Occipital lobe (tissue), 2 donors: ENCODE results near the gene BCL6. TPM values are rescaled to one million over a fixed set of nuclear protein-coding genes. Genes with fewer than 3 reads are reported as not detected.
"Not testable (repeated sequence)": the region's sequence is repeated elsewhere in the genome, so short reads cannot be mapped to it uniquely, and the experiment has no call there.

Source experiments
- DNase-seq: peaks from one replicate; lab custom pipeline; 2025; lab: John Stamatoyannopoulos, UW
- total RNA-seq: library from RNA; depleted of rRNA; stranded (reverse); fragments of >200 nt; gene quantifications from one replicate; pipeline ENCODE4 v1.2.3, GENCODE V29; 2014

BCL6 gene
- total RNA-seq, 1 donor from 2014 or later, result 7.5 TPM

DNA sequence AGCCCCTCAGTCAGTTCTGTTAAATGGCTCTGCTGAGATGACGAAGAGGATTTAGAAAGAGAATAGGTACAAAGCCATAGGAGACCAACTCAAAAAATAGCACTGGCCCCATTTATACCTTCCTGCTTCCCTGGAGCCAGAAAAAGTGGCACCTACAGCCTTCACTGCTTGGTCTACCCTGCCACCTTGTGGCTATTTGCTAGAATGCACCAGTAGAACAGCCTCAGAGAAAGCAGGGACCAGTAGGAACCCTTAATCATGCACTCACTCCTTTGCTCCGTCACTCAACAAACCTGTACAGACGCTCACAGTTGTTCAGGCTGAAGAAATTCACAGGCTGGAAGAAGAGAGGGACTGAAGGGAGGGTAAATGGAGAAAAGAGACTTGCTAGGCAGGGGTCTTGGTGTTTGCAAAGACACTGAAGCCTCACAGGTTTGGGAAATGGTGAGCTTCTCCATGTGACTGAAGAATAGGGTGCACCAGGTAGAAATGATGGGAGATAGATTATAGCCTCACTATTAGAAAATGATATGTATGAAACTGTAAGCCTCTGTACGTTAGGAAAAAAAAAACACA lies 30.8 kb downstream of the BCL6 start:
- peak; percentile 59 for DNase-seq

DNA sequence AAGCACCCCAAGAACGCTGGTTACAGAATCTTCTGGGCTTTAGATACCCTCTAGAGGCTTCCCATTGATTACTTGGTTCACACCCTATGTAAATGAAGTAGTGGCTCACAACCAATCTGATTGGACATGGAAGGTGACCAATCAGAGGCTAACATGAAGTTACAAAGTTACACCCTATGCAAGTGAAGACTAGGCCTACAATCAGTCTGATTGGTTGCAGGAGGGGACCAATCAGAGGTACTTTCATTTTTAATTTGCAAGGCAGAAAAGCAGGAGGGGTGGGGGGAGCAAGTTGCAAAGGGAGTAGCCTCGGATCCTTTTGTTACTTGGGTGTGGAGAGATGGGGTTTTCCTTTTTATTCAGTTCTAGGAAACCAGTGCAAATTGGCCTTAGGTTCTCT lies 31.8 kb downstream of the BCL6 start:
- DNase-seq, result no peak

DNA sequence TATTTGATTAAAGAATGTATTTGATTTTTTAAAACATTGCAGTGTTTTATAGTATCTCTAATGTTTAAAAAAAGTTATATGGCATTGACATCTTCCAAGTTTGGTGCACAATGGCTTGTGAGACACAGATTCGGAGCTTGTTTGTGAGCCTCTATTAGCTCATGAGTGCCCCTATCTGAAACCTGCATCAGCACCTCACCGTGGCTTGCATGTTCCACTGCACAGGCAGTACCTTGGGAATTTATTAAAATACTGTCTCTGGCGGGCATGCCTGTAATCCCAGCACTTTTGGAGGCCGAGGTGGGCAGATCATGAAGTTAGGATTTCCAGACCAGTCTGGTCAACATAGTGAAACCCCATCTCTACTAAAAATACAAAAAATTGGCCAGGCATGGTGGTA lies 36.1 kb downstream of the BCL6 start:
- DNase-seq, result no peak

DNA sequence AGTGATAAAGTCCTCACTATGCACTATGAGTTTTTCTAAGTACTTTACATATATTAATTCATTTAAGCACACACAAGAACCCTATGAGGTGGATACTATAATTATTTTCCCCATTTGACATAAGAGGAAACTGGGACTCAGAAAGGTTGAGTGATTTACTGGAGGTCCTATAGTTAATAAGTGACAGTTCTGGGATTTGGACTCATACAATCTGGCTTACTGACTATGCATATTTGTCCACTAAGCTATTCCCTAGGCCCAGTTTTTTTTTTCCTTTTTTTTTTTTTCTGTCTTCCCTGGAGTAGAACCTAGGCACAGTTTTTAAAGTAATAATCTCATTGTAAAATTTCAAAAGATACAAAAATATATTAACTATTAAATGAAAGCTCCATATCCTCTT lies 36.6 kb downstream of the BCL6 start:
- DNase-seq, result no peak

DNA sequence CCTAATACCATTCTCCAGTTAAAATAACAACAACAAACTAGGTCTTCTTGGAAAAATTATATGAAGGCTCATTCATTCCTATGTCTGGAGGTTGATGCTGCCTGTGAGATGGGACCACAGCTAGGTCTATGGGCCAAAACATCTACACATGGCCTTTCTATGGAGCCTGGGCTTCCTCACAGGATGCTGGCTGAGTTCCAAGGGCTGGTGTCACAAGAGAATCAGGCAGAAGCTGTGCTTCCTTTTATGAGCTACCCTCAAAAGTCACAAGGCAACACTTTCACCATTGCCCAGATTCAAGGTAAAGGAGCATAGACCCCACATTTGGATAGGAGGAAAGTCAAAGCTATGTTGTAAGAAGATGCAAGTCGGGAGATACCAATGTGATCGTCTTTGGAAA lies 38.3 kb downstream of the BCL6 start:
- no peak for DNase-seq

DNA sequence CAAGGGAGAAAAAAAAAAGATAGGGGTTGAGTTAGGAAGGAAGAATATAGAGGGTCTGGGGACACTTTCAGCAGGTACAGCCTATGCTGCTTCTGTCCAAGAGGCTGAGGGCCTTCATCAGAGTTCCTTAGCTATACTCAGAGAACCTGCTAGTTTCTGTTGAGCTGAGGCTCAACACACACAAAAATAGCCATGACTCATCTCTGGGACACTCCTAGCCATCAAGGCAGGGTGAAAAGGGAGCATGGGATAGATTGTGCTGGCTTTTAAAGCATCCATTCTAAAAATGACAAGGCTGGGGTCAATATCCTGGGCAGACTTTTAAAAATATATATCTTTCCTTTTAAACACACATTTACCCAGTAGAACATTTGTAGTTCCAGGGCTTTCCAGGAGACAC lies 40.1 kb downstream of the BCL6 start:
- no peak for DNase-seq

DNA sequence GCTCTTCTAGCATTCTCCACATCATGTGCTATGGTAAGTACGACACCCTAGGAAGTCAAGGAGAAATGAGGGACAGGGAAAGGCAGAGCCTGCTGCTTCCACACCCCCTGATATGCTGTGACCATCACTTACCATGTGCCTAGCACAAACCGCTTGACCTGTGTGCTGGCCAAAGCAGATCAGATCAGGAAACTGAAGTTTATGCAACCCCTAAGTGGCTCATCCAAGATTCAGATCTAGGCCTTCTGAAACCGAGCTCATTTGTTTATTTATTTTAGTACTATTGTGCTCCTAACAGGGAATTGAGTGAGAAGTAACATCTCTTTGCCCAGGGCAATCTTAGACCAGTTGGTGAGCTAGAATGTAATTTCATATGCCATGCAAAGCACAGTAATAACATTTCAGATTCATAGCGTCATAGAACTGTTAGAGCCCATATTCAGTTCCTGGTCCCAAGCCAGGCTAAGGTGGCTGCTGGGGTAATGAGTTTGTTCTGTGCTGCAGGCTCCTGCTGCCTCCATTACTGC lies 42.7 kb downstream of the BCL6 start, which contains the start of gene RTP2:
Gene RTP2, minus strand, starts transcription at position 51 of the 527 bp plus-strand sequence. CDS start 429 bp downstream, outside the sequence.
- DNase-seq, result no peak

DNA sequence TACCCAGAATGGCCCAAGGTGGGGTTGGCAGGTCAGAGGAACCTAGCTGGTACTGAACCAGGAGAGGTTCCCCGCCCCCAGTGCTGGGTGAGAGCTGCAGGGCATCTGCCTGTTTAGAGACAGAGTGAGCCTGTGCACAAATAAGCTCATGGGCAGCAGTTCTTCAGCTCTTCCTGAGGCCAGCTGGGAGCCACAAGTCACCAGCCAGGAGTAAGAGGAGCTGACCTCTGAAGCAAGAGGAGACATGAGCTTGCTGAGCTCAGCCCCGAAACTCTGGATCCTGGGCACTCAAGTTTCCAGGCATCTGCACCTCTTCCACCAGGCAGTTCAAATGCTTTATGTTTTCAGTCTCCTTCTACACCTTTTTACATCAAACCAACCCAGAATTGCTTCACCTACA lies 45.0 kb downstream of the BCL6 start:
- no peak for DNase-seq

DNA sequence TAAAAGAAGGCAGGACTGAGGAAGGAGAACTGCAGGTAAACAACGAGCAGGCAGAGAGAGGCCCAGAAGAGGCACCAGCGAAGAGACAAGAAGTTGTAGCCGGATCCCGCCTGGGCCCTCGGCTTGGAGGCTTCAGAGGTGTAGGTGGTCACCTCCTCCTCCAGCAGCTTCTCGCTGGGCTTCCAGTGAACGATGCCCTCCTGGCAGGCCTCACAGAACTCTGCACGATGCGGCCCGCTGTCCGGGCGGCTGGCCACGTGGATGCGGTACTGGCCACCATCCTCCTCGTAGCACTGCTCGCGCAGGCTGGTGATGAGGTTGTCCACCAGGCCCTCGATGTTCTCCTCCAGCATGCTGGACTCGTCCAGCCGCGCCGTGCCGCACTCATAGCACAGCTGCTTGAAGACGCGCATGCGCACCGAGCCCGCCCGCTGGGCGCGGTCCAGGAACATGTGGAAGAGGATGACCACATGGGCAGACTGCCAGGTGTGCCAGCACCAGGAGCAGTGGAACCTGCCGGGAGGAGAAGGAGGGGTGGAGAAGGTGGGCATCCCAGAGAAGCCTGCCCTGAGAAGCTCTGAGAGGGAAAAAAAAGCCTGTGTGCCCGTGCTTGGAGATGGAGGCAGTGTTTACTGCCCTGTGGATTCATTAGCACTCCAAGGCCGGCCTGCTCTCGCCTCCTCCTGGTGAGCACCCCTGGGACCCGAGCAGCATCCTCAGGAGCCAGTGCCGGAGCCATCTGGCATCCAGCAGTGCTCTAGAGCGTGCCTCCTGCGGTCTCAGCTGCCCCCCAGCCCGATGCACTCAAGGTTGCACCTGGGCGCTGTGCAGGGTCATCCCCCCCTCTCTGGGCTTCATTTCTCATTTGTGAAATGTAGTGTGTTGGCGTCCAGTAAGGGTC lies 46.5 kb downstream of the BCL6 start:
- DNase-seq, result no peak

DNA sequence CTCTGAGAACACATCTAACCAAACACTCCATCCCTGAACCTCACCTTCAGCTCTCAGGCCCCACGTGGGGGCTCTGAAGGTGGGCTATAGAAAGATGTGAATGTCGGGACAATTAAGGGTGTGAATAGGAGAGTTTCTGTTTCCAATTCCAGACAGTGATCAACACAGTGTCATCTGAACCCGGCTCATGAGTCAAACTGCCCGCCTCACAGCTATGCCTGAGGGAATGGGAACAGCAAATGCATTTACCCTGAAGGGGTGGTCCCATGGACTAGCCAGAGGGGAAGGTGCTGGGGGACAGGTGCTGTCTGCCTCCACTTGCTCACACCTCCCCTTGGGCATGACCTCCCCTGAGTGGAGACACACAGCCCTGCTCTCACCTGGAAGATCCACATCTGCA lies 49.2 kb downstream of the BCL6 start:
- DNase-seq, result no peak

DNA sequence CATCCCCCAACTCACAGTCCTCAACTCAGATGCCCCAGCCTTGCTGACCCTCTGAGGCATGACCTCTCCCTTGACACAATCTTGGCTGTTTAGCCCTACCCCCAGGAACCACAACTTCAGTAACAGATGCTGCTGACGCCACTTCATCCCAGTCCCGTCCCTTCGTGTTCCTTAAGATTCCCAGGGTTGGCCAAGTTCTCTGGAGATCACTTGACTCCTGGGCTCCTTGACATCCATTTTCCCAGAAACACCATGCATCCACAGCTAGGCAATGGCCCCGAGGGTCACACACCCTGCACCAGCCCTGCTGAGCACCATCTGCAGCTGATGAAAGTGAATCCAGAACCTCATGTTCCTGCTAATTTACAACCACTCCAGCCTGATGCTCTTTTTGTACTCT lies 49.8 kb downstream of the BCL6 start:
- no peak for DNase-seq

DNA sequence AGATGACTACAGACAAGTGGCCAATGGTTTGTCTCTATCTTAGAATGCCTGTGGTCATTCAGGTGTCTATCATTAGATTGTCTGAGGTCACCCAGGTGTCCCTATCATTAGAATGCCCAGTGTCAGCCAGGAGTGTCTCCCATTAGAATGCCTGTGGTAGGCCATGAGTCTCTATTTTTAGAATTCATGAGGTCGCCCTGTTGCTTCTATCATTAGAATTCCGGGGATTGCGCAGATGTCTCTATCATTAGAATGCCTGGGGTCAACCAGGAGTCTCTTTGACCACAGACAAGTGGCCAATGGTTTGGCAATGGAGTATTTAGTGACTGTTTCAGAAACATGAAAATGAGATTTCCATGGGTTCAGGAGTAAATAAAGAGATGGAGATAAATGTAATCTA lies 50.5 kb downstream of the BCL6 start:
- no peak for DNase-seq

DNA sequence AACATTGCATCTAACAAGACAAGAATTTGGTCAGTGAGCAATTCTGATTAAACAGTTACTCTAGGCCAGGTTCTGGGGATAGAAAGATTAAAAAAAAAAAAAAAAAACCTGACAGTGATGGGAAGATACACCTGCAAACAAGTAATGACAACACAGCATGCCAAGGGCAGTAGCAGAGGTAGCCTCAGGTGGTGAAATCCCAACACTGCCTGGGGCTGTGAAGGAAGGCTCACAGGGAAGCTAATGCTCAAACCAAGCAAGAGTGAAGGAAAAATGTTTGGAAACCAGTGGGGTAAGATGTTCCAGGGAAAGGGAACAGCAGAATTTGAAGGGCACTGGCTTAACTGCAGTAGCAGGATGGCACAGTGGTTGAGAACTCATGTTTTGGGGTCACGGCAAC lies 51.8 kb downstream of the BCL6 start:
- no peak for DNase-seq

DNA sequence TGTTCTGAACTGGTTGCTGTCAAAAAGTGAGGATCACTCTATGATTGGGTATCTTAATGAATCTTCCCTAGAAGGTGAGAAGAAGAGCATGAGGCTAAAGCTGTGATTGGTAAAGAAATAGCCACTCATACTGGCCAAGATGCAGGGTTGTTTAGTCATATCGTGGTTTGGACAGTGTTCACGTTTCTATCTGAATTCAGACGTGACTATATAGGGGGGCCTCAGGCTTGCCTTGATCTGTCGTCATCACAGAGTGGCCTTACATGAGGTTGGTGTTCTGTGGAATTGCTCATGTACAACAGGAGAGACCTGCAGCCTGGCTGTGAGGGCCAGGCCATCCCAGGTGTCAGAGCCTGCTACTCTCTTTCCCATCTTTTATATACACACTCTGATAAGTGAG lies 55.3 kb downstream of the BCL6 start:
- DNase-seq, result no peak

DNA sequence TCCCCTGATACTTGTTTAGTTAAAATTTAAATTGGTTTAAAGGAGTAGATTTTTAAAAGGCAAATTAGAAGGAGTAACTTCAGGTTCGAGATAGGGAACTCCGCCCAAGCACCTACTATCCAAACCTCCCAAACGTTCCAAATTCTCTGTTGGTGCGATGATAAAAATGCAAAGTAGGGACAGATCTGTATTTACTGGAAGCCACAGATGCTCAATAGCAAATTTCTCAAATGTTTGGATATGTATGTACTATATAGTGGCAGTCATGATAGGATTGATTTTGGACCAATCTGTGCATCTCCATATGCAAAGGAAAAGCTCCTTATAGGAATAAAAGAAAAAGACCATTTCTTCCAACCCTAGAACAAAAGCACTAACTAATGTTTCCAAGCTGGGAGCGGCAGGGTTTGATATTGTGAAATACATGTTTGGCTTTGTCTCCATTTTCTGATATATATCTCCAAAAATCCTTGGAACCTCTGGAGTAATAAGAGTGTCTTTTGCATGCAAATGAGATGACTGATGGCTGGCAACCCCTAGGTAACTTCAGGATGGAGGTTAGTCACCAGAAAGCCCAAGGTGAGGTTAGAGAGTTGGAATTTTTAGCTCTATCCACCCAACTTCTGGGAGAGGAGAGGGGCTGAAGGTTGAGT lies 58.5 kb downstream of the BCL6 start:
- no peak for DNase-seq

DNA sequence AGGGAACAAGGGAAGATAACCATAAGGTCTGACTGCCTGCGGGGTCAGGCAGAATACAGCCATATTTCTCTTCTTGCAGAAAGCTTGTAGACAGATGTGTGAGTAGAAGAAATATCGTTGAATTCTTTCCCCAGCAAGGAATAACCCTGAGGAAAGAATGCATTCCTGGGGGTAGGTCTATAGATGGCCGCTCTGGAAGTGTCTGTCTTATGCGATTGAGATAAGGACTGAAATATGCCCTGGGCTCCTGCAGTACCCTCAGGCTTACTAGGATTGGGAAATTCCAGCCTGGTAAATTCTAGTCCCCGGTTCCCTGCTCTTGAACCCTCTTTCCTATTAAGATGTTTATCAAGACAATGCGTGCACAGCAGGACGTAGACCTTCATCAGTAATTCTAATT lies 59.3 kb downstream of the BCL6 start:
- DNase-seq, result no peak

DNA sequence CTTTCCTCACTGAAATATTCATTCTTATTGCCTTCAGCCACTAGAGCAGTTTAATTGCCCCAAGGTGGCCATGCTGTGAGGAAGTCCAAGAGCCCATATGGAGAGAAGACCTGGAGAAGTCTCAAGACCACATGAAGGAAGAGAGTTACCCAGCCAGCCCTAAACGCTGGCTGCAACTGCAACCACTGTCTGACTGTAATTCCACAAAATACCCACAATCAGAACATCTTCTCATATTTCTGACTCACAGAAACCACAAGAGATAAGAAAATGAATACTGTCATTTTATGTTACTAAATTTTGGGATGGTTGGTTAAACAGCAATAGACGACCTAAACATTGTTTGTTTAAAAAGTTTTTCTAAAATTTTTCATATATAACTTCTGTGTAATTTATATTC lies 60.4 kb downstream of the BCL6 start:
- no peak for DNase-seq

DNA sequence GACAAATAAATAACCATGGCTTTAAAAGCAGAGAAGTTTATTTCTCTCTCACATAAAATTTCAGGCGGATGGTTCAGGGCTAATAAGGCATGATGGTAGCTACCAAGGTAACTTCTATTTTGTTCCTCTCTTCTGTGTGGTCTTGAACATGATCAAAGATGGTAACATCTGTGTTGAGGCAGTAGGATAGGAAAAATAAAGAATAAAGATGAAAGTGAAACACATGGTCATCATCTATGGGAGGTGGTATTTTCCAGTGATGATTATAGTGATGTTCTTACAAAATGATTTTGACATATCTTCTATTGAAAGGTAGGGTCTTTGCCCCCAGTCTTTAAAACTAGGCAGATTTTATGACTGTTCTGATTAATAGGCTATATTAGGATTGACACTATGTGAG lies 60.8 kb downstream of the BCL6 start:
- DNase-seq, result no peak

DNA sequence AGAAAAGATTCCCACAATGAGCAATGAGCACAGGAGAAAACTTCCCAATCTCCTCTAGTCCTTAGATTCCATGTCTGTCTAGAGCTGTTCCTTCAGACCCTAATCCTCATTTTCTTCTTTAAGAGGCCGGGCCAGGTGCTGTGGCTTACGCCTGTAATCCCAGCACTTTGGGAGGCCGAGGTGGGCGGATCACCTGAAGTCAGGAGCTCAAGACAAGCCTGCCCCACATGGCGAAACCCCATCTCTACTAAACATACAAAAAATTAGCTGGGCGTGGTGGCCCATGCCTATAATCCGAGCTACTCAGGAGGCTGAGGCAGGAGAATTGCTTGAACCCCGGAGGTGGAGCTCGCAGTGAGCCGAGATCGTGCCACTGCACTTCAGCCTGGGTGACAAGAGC lies 63.5 kb downstream of the BCL6 start:
- DNase-seq, result not testable (repeated sequence)

DNA sequence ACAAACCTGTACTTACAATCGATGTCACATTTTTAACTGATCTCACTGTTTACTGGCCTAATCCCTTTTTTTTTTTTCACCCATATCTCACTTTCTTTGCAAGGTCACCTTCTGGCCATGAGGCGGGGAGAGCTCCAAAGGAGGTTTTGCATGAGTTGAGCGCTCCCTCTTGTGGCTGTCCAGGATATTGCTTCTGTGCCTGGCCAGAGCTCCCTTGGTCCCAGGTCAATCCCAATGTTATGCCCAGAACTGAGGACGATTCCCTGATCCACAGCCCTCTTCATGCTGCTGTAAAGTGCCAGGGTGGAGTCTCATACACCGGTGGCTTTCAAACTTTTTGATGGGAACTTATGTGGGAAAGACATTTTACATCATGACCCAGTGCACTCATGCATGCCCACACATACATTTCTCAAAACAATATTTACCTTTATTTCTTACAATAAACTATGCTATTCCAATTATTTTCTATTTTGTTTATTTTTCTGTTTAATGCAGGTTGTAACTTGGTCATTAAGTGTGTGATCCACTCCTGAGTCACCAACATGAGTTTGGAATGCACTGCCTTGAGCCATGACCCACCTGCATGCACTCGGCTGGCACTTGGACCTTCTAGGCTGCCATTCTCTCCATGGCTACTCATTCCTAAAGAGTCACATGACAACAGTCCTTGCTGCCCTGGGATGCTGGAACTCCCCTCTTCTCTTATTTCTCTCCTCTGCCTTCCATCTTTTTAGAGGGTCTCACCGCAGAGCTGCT lies 65.5 kb downstream of the BCL6 start:
- DNase-seq, result peak; percentile 41

DNA sequence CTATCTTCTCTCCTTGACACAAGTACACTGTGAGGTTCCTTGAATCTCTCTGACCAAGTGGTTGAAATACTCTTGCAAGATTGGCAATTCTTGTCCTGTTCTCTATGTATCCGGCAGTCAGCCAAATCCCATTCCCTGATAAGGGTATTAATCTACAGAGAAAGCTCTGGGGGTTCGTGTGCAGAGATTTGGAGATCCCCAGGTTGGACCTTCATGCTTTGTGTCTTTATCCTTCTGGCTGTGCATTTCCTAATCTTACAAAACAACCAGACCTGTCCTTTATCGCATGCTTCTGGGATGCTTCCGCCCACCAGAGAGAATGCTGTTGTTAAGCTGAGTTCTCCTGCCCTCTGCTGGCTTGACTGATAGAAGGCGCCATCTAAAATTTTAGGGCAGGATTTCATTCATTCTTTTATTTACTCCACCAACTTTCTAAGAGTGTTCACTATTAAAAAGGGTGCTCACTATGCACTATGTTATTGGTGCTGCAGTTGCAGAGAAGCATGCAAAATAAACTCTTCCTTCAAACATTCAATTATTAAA lies 66.5 kb downstream of the BCL6 start:
- DNase-seq, result no peak
